ENCODE results near the gene MFNG. TPM values are rescaled to one million over a fixed set of nuclear protein-coding genes. Genes with fewer than 3 reads are reported as not detected.

MFNG gene
- total RNA-seq, 2 donors from 2014 or later, result 9.9 to 19.5 TPM

GRCh38 chr22:37455896-37456295 is 30.3 kb downstream of the MFNG start:
- Histone ChIP-seq H3K27ac (no peak overlapping the region), H3K4me3 (no peak overlapping the region), H3K9me3 (peaks cover 0 to 8% of the 10 kb centered on the region in 2 donors), H3K36me3 (no peaks in the 10 kb centered on the region), H3K4me1 (no peaks in the 10 kb centered on the region), H3K27me3 (no peaks in the 10 kb centered on the region)
- DNase-seq (ENCODE audit: low spot score), result no peak
- no peak for TF ChIP-seq CTCF (IDR thresholded peaks at IDR 0.05)

- H3K27ac ChIP-seq, result no peak overlapping the region
- TF ChIP-seq CTCF (IDR thresholded peaks at IDR 0.05), result no peak
- no peaks in the 10 kb centered on the region for H3K27me3 ChIP-seq
- peaks cover 0 to 10% of the 10 kb centered on the region in 2 donors for H3K9me3 ChIP-seq
- no peaks in the 10 kb centered on the region for H3K4me1 ChIP-seq
- no peaks in the 10 kb centered on the region for H3K36me3 ChIP-seq
- DNase-seq (ENCODE audit: low spot score), result no peak
- H3K4me3 ChIP-seq, result no peak overlapping the region
Measured at GRCh38 chr22:37454857-37455686, 31.1 kb downstream of the MFNG start.

GRCh38 chr22:37453696-37454095 is 32.5 kb downstream of the MFNG start:
- TF ChIP-seq CTCF (IDR thresholded peaks at IDR 0.05), result no peak
- H3K27me3 ChIP-seq, result no peaks in the 10 kb centered on the region
- no peak for DNase-seq (ENCODE audit: low spot score)
- H3K4me1 ChIP-seq, result no peaks in the 10 kb centered on the region
- H3K36me3 ChIP-seq, result no peaks in the 10 kb centered on the region
- H3K9me3 ChIP-seq, result peaks cover 0 to 10% of the 10 kb centered on the region in 2 donors
- H3K4me3 ChIP-seq, result no peak overlapping the region
- no peak overlapping the region for H3K27ac ChIP-seq

DNA sequence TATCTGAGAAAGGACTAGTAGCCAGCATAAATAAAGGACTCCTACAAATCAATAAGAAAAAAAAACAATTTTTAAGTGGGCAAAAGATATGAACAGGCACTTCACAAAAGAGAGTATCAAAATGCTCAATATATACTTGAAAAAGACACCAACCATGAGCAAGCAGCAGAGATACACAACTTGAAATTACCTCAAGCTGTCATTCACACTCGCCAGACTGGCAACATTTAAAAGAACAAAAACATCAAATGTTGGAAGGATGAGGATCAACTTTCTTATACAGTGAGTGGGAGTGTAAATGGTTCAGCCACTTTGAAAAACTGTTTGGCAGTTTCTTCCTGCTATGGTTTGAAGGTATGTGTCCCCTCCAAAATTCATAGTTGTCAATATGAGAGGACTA is 35.0 kb downstream of the MFNG start:
- Histone ChIP-seq H3K4me1 (no peaks in the 10 kb centered on the region), H3K36me3 (no peaks in the 10 kb centered on the region), H3K4me3 (no peak overlapping the region), H3K27ac (no peak overlapping the region), H3K27me3 (no peaks in the 10 kb centered on the region), H3K9me3 (peaks cover 0 to 10% of the 10 kb centered on the region in 2 donors)
- DNase-seq (ENCODE audit: low spot score), result no peak
- TF ChIP-seq CTCF (IDR thresholded peaks at IDR 0.05), result no peak

DNA sequence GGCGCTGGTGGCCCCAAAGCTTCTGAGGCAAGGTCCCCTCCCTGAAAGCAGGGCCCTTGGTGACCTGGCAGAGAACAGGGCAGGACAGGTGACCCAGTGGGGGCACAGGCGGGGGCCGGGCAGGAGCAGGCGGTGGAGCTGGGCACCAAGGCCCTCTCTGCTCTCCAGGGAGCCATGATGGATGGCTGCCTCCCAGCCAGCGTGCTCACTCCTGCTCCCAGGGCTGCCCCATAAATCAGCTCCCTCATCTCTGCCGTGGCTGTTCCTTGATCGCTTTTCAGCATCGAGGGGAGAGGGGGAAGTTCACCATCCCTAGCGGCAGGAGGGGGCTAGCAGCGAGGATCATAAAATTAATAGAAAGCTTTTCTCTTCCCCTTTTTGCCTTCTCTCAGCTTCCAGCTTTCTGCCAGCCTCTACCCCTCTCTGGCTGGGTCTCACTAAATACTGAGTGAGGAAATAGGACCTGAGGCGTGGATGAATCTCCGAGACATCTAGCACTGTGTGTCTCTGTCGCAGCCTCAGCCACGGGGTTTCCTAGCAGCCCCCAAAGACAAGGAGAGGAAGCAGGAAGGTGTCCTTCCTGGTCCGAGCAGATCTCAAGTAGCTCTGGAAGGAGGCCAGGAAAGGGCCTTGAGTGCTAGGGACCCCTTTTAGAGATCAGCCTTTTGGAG is 36.7 kb downstream of the MFNG start:
- H3K36me3 ChIP-seq, result no peaks in the 10 kb centered on the region
- H3K27me3 ChIP-seq, result no peaks in the 10 kb centered on the region
- H3K4me3 ChIP-seq, result no peak overlapping the region
- no peaks in the 10 kb centered on the region for H3K4me1 ChIP-seq
- no peak for TF ChIP-seq CTCF (IDR thresholded peaks at IDR 0.05)
- H3K27ac ChIP-seq, result no peak overlapping the region
- no peak for DNase-seq (ENCODE audit: low spot score)
- peaks cover 0 to 10% of the 10 kb centered on the region in 2 donors for H3K9me3 ChIP-seq
